CD14-positive monocyte (primary cell): ENCODE results near the gene SFI1. TPM values are rescaled to one million over a fixed set of nuclear protein-coding genes. Genes with fewer than 3 reads are reported as not detected.
"Not testable (repeated sequence)": the region's sequence is repeated elsewhere in the genome, so short reads cannot be mapped to it uniquely, and the experiment has no call there.

ENCODE experiments used
- DNase-seq, 3 donors: peaks; one replicate each; pipeline ENCODE4 v3.0.0-alpha.2; 2011 to 2022
- H2AFZ ChIP-seq: 2 replicates; pipeline ENCODE4 v1.6.0; 2012; ENCODE audit warnings: mild to moderate bottlenecking, low read depth, low read length, inconsistent platforms; ENCODE audit not compliant: insufficient read depth, poor library complexity, severe bottlenecking
- H3K27ac ChIP-seq, 2 donors: 1 replicate in 1 of 2; 2 replicates in 1 of 2; pipeline ENCODE4 v1.5.1; 2012 to 2013; ENCODE audit warnings: low read length in 2 of 2, control low read depth in 1 of 2, inconsistent platforms in 1 of 2, low read depth in 1 of 2, mild to moderate bottlenecking in 1 of 2
- H3K27me3 ChIP-seq, 2 donors: one replicate each; pipeline versions ENCODE4 v1.6.0 to v1.6.1; 2011 to 2013; ENCODE audit warnings: low read length in 2 of 2; ENCODE audit not compliant: control insufficient read depth in 2 of 2, insufficient read depth in 2 of 2
- H3K36me3 ChIP-seq, 2 donors: replicated peaks in 1 of 2; 1 replicate in 1 of 2; 2 replicates in 1 of 2; pipeline versions ENCODE4 v1.5.1 to v1.6.1; 2012 to 2013; ENCODE audit warnings: low read length in 2 of 2, control low read depth in 1 of 2, inconsistent platforms in 1 of 2, mild to moderate bottlenecking in 1 of 2; ENCODE audit not compliant: insufficient read depth in 2 of 2, control insufficient read depth in 1 of 2
- H3K4me1 ChIP-seq, 2 donors: 1 replicate in 1 of 2; 2 replicates in 1 of 2; pipeline versions ENCODE4 v1.5.1 to v1.6.1; 2012 to 2013; ENCODE audit warnings: low read length in 2 of 2, control low read depth in 1 of 2, inconsistent platforms in 1 of 2, mild to moderate bottlenecking in 1 of 2, moderate library complexity in 1 of 2; ENCODE audit not compliant: insufficient read depth in 2 of 2, control insufficient read depth in 1 of 2
- H3K4me2 ChIP-seq: replicated peaks from 2 replicates; pipeline ENCODE3; 2012; ENCODE audit warnings: low read length, moderate library complexity, mild to moderate bottlenecking; ENCODE audit not compliant: poor library complexity, severe bottlenecking; ENCODE audit errors: extremely low read depth
- H3K4me3 ChIP-seq, 3 experiments: fragments of 200-600 bp in 1 of 3; sonication (generic) in 1 of 3; replicated peaks in 1 of 3; 1 replicate in 2 of 3; 2 replicates in 1 of 3; pipeline ENCODE4 v1.5.1; 2011 to 2013; ENCODE audit warnings: low read length in 3 of 3, mild to moderate bottlenecking in 3 of 3, control low read depth in 2 of 3, low read depth in 2 of 3, inconsistent platforms in 1 of 3, moderate library complexity in 1 of 3
- H3K79me2 ChIP-seq: 2 replicates; pipeline ENCODE4 v1.6.0; 2012; ENCODE audit warnings: mild to moderate bottlenecking, control low read depth, inconsistent platforms, low read length, moderate library complexity; ENCODE audit not compliant: insufficient read depth
- H3K9ac ChIP-seq: 2 replicates; pipeline ENCODE4 v1.6.0; 2017; ENCODE audit warnings: low read length, mild to moderate bottlenecking; ENCODE audit not compliant: insufficient read depth, poor library complexity, severe bottlenecking
- H3K9me3 ChIP-seq, 2 donors: replicated peaks in 1 of 2; 1 replicate in 1 of 2; 2 replicates in 1 of 2; pipeline versions ENCODE4 v1.5.1 to v1.6.1; 2012 to 2013; ENCODE audit warnings: low read length in 2 of 2, control low read depth in 1 of 2; ENCODE audit not compliant: control insufficient read depth in 1 of 2, insufficient read depth in 1 of 2
- H4K20me1 ChIP-seq: 2 replicates; pipeline ENCODE4 v1.6.0; 2012; ENCODE audit warnings: mild to moderate bottlenecking, low read length, control low read depth, moderate library complexity; ENCODE audit not compliant: insufficient read depth
- H3K27ac Mint-ChIP-seq, 7 donors: one replicate each; pipeline ENCODE4 v1.8.0; 2020; ENCODE audit warnings: mild to moderate bottlenecking in 7 of 7, mixed read lengths in 7 of 7, moderate library complexity in 6 of 7, inconsistent platforms in 2 of 7
- H3K27me3 Mint-ChIP-seq, 3 donors: one replicate each; pipeline ENCODE4 v1.8.0; 2021 to 2022; ENCODE audit warnings: low read depth in 3 of 3, mild to moderate bottlenecking in 3 of 3, mixed read lengths in 3 of 3, moderate library complexity in 3 of 3, inconsistent platforms in 1 of 3
- H3K36me3 Mint-ChIP-seq, 2 donors: one replicate each; pipeline ENCODE4 v1.8.0; 2020; ENCODE audit warnings: mixed read lengths in 2 of 2, inconsistent platforms in 1 of 2, mild to moderate bottlenecking in 1 of 2
- H3K4me1 Mint-ChIP-seq: one replicate; pipeline ENCODE4 v1.8.0; 2020; ENCODE audit warnings: mild to moderate bottlenecking, mixed read lengths
- H3K4me3 Mint-ChIP-seq, 2 donors: one replicate each; pipeline ENCODE4 v1.8.0; 2020; ENCODE audit warnings: mild to moderate bottlenecking in 2 of 2, mixed read lengths in 2 of 2, moderate library complexity in 1 of 2
- H3K9me3 Mint-ChIP-seq, 7 donors: one replicate each; pipeline ENCODE4 v1.8.0; 2020 to 2022; ENCODE audit warnings: mixed read lengths in 7 of 7, mild to moderate bottlenecking in 6 of 7, moderate library complexity in 6 of 7, inconsistent platforms in 2 of 7
- WGBS: methylation state at CpG from one replicate; pipeline ENCODE4 v1.1.5; 2013; ENCODE audit warnings: missing lambda C conversion rate; ENCODE audit not compliant: insufficient coverage; 5-methylcytosine and 5-hydroxymethylcytosine counted together
- intact Hi-C, 2 donors: fragments of 100-400 bp; cut with micrococcal nuclease; formaldehyde crosslinking; loops; one replicate each; pipeline versions ENCODE4 v1.15.0 to v1.15.1; 2023
- polyA plus RNA-seq, 3 donors: library from polyadenylated mRNA; depleted of rRNA in 1 of 3; unstranded in 2 of 3; stranded (reverse) in 1 of 3; fragments of 300-500 nt in 2 of 3; fragments of >200 nt in 1 of 3; fragmentation: Illumina TruSeq in 2 of 3; gene quantifications; 1 replicate in 2 of 3; 2 replicates in 1 of 3; pipeline ENCODE4 v1.2.3, GENCODE V29; 2012 to 2021
- TF ChIP-seq, protein P1 (sequence below): fragments of 200-600 bp; IDR thresholded peaks from one replicate; pipeline ENCODE4 v1.8.0; 2022; ENCODE audit warnings: antibody characterized with exemption, mild to moderate bottlenecking

The SFI1 gene
- polyA plus RNA-seq, 3 donors, result 1.7 to 43.4 (median 3.6) TPM

DNA sequence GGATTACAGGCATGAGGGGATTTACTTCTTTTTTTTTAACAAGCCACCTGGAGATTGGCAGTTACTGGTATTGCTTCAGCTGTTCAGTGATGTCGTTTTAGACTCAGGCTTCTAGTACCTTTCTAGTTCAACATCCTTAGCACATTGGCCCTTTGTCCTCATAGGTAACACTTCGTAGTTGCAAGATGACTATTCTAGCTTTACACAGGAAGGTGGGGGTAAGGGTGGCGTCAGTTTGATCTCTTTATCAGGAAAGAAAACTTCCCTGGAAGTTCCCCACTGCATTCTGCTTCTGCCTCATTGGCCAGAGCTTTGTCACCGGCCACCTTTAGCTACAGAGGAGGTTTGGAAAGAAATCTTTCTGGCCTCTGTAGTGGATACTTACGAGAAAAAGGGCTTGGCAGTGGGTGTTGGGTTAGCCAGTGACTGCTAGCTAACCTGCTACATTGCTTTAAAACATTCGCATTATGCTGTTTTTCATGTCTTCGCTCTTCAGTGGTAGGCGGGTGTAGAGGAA lies 40.7 kb downstream of the SFI1 start:
- H3K27ac ChIP-seq, result no peak overlapping the region
- Mint-ChIP-seq H3K4me3 (no peak overlapping the region), H3K9me3 (no peaks in the 10 kb centered on the region), H3K27me3 (peaks cover 0 to 5% (median 2%) of the 10 kb centered on the region in 3 donors), H3K4me1 (peaks cover 7% of the 10 kb centered on the region), H3K27ac (peak overlapping the region in 1 of 7 donors; percentile 71), H3K36me3 (peaks cover 17 to 23% of the 10 kb centered on the region in 2 donors)
- DNase-seq, result no peak
- intact Hi-C loops, result no loop called here
- no peaks in the 10 kb centered on the region for H3K79me2 ChIP-seq
- no peak overlapping the region for H3K4me3 ChIP-seq
- TF ChIP-seq, protein P1, sequence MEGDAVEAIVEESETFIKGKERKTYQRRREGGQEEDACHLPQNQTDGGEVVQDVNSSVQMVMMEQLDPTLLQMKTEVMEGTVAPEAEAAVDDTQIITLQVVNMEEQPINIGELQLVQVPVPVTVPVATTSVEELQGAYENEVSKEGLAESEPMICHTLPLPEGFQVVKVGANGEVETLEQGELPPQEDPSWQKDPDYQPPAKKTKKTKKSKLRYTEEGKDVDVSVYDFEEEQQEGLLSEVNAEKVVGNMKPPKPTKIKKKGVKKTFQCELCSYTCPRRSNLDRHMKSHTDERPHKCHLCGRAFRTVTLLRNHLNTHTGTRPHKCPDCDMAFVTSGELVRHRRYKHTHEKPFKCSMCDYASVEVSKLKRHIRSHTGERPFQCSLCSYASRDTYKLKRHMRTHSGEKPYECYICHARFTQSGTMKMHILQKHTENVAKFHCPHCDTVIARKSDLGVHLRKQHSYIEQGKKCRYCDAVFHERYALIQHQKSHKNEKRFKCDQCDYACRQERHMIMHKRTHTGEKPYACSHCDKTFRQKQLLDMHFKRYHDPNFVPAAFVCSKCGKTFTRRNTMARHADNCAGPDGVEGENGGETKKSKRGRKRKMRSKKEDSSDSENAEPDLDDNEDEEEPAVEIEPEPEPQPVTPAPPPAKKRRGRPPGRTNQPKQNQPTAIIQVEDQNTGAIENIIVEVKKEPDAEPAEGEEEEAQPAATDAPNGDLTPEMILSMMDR, result no peak
- no peak overlapping the region for H3K9ac ChIP-seq
- H3K9me3 ChIP-seq, result no peaks in the 10 kb centered on the region
- no peak overlapping the region for H2AFZ ChIP-seq
- H4K20me1 ChIP-seq, result no peaks in the 10 kb centered on the region
- peaks cover 3 to 8% of the 10 kb centered on the region in 2 donors for H3K36me3 ChIP-seq
- H3K4me2 ChIP-seq, result no peak overlapping the region
- WGBS, result 100% methylated on average over 4 of the region's 8 CpGs
- H3K27me3 ChIP-seq, result no peaks in the 10 kb centered on the region
- H3K4me1 ChIP-seq, result no peaks in the 10 kb centered on the region

DNA sequence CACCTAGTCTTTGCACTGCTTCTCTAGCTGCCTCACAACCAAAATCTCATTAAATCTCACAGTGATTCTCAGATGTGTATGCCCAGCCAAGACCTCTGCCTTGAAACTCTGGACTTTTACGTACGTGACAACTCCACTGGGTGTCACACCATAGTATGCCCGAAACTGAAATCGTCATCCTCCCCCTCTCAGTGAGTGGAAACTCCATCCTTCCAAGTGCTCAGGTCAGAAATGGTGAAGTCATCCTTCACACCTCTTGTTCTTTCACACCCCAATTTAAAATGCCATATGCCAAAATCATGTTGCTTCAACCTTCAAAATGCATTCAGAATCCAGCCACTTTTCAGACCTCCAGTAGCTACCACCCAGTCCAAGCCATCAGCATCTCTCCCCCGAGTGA lies 42.5 kb downstream of the SFI1 start:
- H4K20me1 ChIP-seq, result no peaks in the 10 kb centered on the region
- no peak overlapping the region for H3K4me3 ChIP-seq
- no peak overlapping the region for H3K4me3 Mint-ChIP-seq
- no peak for DNase-seq
- no peaks in the 10 kb centered on the region for H3K4me1 Mint-ChIP-seq
- H3K36me3 Mint-ChIP-seq, result peaks cover 17 to 20% of the 10 kb centered on the region in 2 donors
- H3K27me3 Mint-ChIP-seq, result peaks cover 0 to 5% (median 2%) of the 10 kb centered on the region in 3 donors
- H3K9ac ChIP-seq, result no peak overlapping the region
- H3K9me3 ChIP-seq, result no peaks in the 10 kb centered on the region
- no peak overlapping the region for H3K27ac Mint-ChIP-seq
- H3K27ac ChIP-seq, result no peak overlapping the region
- no peak overlapping the region for H2AFZ ChIP-seq
- no peaks in the 10 kb centered on the region for H3K9me3 Mint-ChIP-seq
- no peaks in the 10 kb centered on the region for H3K4me1 ChIP-seq
- no peaks in the 10 kb centered on the region for H3K79me2 ChIP-seq
- H3K4me2 ChIP-seq, result no peak overlapping the region
- no peaks in the 10 kb centered on the region for H3K27me3 ChIP-seq
- WGBS, result 98% methylated on average over 5 of the region's 5 CpGs
- TF ChIP-seq, protein P1, result no peak
- peaks cover 3 to 8% of the 10 kb centered on the region in 2 donors for H3K36me3 ChIP-seq
- intact Hi-C loops, result loop anchor here in 1 of 2 donors (2.0 kb wide), 1 partner anchor 20 kb away; no protein-coding TSS in a partner anchor

DNA sequence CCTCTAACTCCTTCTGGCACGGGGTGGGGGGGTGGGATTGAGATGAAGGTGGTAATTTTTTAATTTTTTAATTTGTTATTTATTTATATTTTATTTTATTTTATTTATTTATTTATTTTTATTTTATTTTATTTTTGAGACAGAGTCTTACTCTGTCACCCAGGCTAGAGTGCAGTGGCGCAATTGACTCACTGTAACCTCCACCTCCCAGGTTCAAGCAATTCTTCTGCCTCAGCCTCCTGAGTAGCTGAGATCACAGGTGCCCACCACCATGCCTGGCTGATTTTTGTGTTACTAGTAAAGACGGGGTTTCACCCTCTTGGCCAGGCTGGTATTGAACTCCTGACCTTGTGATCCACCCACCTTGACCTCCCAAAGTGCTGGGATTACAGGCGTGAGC lies 43.8 kb downstream of the SFI1 start:
- DNase-seq, intact Hi-C loops, H3K27me3 Mint-ChIP-seq, H4K20me1 ChIP-seq, H3K36me3 ChIP-seq, H3K4me2 ChIP-seq, H3K27ac ChIP-seq, H3K4me1 ChIP-seq, H3K9ac ChIP-seq, H2AFZ ChIP-seq, H3K27me3 ChIP-seq, H3K4me3 Mint-ChIP-seq, H3K27ac Mint-ChIP-seq, H3K9me3 ChIP-seq, H3K4me1 Mint-ChIP-seq, H3K9me3 Mint-ChIP-seq, H3K79me2 ChIP-seq, H3K4me3 ChIP-seq: not testable (repeated sequence)
- H3K36me3 Mint-ChIP-seq, result peaks cover 14 to 15% of the 10 kb centered on the region in 2 donors
- 100% methylated on average over 2 of the region's 4 CpGs for WGBS
